HL-60 (cell line): ENCODE measurements around the gene PRR12.
A peak's percentile ranks its signal among the peaks of the same experiment; 100 is the strongest.

ENCODE experiments used
- DNase-seq, 2 experiments: peaks; one replicate each; pipeline ENCODE4 v3.0.0-alpha.2; 2010 to 2020; ENCODE audit warnings: low read depth in 1 of 2, low spot score in 1 of 2
- H3K27ac ChIP-seq: fragments of 250-450 bp; sonication (Bioruptor Pico); replicated peaks from 2 replicates; pipeline ENCODE4 v1.5.1; 2020; ENCODE audit warnings: mild to moderate bottlenecking, moderate library complexity
- H3K27me3 ChIP-seq: fragments of 250-450 bp; sonication (Bioruptor Pico); 2 replicates; pipeline ENCODE4 v1.5.1; 2021; ENCODE audit warnings: mild to moderate bottlenecking, moderate library complexity; ENCODE audit not compliant: insufficient read depth, poor library complexity, severe bottlenecking
- H3K4me3 ChIP-seq: replicated peaks from 2 replicates; pipeline ENCODE4 v1.5.1; 2011; ENCODE audit warnings: mild to moderate bottlenecking, control low read depth, low read length; ENCODE audit not compliant: insufficient read depth
- CTCF ChIP-seq: IDR thresholded peaks from one replicate; pipeline ENCODE4 v1.5.1; 2011; ENCODE audit warnings: low read length, control low read depth, inconsistent platforms; ENCODE audit not compliant: insufficient read depth
- GABPA ChIP-seq: IDR thresholded peaks from 2 replicates; pipeline ENCODE4 v1.6.1; 2012; ENCODE audit warnings: low read depth
- POLR2AphosphoS5 ChIP-seq: IDR thresholded peaks from 2 replicates; pipeline ENCODE4 v1.6.1; 2012; ENCODE audit warnings: low read depth
- SPI1 ChIP-seq: IDR thresholded peaks from 2 replicates; pipeline ENCODE4 v1.6.1; 2012; ENCODE audit warnings: low read depth, mild to moderate bottlenecking, borderline replicate concordance
- TF ChIP-seq, protein P1 (sequence below): IDR thresholded peaks from 2 replicates; pipeline ENCODE4 v1.6.1; 2012; ENCODE audit warnings: low read depth; ENCODE audit not compliant: insufficient replicate concordance

The PRR12 gene

GRCh38 chr19:49666120-49666444 is 75.1 kb downstream of the PRR12 start:
- no peaks in the 10 kb centered on the region for H3K27me3 ChIP-seq
- TF ChIP-seq POLR2AphosphoS5 (no peak), GABPA (no peak)
- TF ChIP-seq, protein P1, sequence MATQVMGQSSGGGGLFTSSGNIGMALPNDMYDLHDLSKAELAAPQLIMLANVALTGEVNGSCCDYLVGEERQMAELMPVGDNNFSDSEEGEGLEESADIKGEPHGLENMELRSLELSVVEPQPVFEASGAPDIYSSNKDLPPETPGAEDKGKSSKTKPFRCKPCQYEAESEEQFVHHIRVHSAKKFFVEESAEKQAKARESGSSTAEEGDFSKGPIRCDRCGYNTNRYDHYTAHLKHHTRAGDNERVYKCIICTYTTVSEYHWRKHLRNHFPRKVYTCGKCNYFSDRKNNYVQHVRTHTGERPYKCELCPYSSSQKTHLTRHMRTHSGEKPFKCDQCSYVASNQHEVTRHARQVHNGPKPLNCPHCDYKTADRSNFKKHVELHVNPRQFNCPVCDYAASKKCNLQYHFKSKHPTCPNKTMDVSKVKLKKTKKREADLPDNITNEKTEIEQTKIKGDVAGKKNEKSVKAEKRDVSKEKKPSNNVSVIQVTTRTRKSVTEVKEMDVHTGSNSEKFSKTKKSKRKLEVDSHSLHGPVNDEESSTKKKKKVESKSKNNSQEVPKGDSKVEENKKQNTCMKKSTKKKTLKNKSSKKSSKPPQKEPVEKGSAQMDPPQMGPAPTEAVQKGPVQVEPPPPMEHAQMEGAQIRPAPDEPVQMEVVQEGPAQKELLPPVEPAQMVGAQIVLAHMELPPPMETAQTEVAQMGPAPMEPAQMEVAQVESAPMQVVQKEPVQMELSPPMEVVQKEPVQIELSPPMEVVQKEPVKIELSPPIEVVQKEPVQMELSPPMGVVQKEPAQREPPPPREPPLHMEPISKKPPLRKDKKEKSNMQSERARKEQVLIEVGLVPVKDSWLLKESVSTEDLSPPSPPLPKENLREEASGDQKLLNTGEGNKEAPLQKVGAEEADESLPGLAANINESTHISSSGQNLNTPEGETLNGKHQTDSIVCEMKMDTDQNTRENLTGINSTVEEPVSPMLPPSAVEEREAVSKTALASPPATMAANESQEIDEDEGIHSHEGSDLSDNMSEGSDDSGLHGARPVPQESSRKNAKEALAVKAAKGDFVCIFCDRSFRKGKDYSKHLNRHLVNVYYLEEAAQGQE: no peak
- H3K4me3 ChIP-seq: peak overlapping the region; percentile 82
- peak overlapping the region; percentile 79 for H3K27ac ChIP-seq
- no peak for DNase-seq

DNA sequence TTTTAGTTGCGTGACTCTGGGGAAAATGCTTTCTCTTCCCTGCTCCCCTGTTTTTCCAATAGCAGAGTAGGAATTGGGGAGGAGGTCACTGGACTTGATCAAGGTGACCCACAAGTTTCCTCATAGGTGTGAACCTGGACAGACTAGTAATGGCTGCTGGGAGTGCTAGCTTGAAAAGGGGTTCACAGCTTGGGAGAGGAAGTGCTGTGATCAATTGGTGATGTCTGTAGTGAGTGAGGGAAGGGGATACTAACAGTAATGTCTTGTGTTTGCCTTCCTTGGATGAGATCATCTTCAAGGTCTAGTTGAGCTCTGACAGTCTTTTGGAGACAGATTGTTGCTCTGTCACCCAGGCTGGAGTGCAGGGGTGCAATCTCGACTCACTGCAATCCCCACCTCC is 76.5 kb downstream of the PRR12 start:
- no peak for DNase-seq
- TF ChIP-seq SPI1: peak; percentile 28; the same call in 1 of the 2 replicates
- TF ChIP-seq GABPA: no peak
- H3K4me3 ChIP-seq: no peak overlapping the region
- no peaks in the 10 kb centered on the region for H3K27me3 ChIP-seq
- H3K27ac ChIP-seq: no peak overlapping the region

DNA sequence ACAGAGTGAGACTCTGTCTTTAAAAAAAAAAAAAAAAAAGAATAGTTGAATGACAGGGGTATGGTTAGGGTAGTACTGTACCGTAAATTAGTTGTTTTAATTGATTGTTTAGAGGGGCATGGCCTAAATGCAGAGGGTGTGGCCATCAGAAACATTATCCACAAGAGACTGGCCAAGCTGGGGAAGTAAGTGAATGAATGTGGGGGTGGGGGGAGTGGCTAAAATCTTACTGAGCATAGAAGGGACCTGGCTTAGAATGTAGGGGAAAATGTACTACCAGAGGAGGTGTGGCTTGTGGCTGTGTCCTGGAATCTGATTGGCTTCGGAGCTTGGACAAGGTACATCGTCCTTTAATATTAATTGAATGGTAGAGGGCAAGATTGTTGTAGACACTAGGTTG is 78.5 kb downstream of the PRR12 start:
- H3K4me3 ChIP-seq: no peak overlapping the region
- no peaks in the 10 kb centered on the region for H3K27me3 ChIP-seq
- TF ChIP-seq POLR2AphosphoS5 (no peak), SPI1 (no peak), GABPA (no peak), CTCF (no peak)
- TF ChIP-seq, protein P1: no peak
- no peak for DNase-seq
- H3K27ac ChIP-seq: no peak overlapping the region

- H3K4me3 ChIP-seq: no peak overlapping the region
These were observed 81.3 kb downstream of the PRR12 start for GRCh38 chr19:49672131-49672919.

More at GRCh38 chr19:49672131-49672919, 81.3 kb downstream of the PRR12 start:
- TF ChIP-seq CTCF (peak; percentile 97), POLR2AphosphoS5 (no peak), SPI1 (no peak)
- TF ChIP-seq, protein P1: no peak
- DNase-seq: peak in 1 of 2 experiments; percentile 71
- H3K27me3 ChIP-seq: no peaks in the 10 kb centered on the region
- no peak overlapping the region for H3K27ac ChIP-seq
